Stimulated activated CD8-positive, alpha-beta memory T cell treated with anti-CD3 and anti-CD28 coated beads, Interleukin-4, amount 100 ng/mL, for 48 hours (primary cell): Measurements from ENCODE around the gene DGCR6L.
A peak's percentile ranks its signal among the peaks of the same experiment; 100 is the strongest.
"Not testable (repeated sequence)": the region's sequence is repeated elsewhere in the genome, so short reads cannot be mapped to it uniquely, and the experiment has no call there.

ENCODE experiments used
- DNase-seq: peaks from one replicate; pipeline ENCODE4 v3.0.0-alpha.2; 2020

The DGCR6L gene

DNA sequence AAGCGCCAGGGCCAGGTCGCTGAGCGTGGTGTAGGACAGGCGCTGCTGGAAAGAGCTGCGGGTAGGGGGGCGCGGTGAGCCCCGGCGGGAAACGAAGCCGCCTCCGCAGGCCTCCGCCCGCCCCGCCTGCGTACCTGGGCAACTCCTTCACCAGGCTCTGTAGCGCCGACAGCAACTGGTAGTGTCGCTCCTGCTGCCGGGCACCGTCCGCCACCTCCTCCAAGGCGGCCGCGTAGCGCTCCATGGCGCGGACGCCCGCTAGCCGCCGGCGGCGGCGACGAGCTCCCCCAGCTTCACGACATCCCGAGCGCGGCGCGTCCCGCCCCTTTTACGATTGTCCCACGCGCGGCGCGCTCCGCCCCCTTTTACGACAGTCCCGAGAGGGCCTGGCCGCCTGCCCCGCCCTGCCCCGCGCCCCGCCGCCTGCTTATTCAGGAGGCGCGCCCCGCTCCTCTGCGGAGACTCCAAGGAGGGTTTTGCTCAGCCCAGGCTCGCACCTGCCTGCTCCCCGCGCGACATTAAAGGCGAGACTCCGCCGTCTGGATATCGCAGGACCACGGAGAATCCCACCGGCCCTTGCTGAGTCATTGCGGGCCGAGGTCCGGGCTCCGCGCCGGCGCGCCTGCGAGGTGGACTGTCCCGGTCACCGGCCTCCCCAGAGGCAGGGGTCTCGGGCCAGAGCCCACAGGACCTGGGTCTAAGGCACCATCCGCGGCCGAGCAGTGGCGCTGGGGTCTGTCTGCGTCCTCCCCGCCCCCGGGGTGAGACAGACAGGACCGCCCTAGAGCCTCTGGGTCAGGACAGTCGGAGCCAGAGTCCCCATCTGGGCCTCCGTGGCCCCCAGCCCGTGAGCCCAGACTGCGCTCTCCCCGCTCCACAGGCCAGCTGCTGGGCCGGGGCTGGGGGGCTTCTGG lies at the start of gene DGCR6L:
Gene DGCR6L (minus strand): TSS at position 316 of the 914 bp plus-strand sequence. CDS start 72 bp downstream, at position 244.
- DNase-seq, result peak; percentile 98

DNA sequence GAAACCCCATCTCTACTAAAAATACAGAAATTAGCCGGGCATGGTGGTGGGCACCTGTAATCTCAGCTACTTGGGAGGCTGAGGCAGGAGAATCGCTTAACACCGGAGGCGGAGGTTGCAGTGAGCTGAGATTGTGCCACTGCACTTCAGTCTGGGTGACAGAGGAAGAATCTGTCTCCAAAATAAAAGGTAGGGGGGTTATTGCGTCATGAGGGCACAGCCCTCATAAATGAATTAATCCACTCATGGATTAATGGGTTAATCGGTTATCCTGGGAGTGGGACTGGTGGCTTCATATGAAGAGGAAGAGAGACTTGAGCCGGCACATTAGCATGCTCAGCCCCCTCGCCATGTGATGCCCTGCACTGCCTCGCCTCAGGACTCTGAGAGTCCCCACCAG lies 49.0 kb upstream of the DGCR6L start:
- DNase-seq, result not testable (repeated sequence)

DNA sequence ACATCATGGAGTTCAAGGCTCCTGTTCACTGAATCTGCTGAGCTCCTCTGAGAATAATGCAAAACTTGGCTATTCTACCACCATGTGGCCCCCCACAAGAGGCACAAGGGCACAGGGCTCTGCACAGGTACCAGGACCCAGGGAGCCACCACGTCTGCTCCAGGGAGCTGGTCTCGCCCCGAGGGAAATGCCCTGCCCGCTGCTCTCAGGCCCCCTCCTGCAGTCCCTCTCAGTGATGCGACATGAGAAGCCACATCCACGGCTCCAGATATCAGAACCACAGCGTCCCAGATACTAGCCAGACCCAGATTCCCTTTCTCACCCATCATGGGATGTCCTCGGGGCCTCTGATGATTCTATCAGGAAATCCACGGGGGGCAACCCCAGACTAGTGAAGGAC lies 47.0 kb upstream of the DGCR6L start:
- not testable (repeated sequence) for DNase-seq

DNA sequence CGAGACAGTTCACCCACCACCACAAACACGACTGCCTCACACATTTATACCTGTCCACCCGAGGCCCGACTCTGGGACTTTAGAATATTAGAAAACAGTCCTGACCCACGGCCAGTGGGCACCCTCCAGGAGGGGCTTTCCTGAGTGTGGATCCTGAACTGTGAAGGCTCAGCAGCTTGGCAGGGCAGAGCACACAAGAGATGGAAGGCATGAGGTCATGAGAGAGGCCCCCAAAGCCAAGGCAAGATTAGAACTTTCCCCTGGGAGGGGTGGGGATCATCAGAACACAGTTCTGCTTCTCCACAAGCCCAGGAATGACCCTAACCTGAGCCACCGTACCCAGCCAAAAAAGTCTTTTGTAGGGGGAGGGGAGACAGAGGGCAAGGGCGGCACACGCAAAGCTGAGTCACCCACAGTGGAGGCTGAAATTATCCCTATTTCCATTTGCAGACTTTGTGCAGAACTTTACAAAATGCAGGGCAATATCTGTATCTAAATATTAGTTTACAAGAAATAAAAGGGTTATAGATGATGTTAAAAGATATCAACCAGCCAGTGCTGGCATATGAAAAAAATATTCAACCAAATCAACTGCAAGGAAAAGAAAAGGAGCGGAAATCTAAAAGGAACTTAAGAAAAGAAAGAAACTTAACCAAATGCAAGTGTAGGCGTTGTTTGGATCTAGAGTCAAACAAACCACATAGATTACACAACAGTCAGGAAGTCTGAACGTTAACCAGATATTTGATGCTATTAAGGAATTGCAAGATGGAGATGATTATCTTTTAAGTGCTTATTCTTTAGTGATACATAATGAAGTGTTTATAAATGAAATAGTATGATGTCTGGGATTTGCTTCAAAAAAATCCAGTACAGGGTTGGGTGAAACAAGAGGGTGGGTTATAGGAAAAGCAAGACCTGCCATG lies 44.7 kb upstream of the DGCR6L start:
- not testable (repeated sequence) for DNase-seq

DNA sequence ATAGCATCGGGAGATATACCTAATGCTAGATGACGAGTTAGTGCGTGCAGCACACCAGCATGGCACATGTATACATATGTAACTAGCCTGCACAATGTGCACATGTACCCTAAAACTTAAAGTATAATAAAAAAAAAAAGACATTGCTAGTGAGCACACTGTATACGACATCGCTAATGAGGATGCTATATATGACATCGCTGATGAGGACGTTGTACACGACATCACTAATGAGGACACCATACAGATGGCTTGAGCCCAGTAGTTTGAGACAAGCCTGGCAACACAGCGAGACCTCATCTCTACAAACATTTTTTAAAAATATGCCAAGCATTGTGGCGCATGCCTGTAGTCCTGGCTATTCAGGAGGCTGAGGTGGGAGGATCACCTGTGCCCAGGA lies 42.5 kb upstream of the DGCR6L start:
- not testable (repeated sequence) for DNase-seq

DNA sequence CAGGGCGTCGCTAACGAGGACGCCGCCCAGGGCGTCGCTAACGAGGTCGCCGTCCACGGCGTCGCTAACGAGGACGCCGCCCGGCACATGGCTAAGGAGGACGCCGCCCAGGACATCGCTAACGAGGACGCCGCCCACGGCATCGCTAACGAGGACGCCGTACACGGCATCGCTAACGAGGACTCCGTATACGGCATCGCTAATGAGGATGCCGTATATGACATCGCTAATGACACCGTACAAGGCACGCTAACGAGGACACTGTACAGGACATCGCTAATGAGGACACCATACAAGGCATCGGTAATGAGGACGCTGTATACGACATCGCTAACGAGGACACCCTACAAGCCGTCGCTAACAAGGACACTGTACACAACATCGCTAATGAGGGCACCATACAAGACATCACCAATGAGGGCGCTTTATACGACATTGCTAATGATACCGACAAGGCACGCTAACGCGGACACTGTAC lies 41.9 kb upstream of the DGCR6L start:
- not testable (repeated sequence) for DNase-seq

DNA sequence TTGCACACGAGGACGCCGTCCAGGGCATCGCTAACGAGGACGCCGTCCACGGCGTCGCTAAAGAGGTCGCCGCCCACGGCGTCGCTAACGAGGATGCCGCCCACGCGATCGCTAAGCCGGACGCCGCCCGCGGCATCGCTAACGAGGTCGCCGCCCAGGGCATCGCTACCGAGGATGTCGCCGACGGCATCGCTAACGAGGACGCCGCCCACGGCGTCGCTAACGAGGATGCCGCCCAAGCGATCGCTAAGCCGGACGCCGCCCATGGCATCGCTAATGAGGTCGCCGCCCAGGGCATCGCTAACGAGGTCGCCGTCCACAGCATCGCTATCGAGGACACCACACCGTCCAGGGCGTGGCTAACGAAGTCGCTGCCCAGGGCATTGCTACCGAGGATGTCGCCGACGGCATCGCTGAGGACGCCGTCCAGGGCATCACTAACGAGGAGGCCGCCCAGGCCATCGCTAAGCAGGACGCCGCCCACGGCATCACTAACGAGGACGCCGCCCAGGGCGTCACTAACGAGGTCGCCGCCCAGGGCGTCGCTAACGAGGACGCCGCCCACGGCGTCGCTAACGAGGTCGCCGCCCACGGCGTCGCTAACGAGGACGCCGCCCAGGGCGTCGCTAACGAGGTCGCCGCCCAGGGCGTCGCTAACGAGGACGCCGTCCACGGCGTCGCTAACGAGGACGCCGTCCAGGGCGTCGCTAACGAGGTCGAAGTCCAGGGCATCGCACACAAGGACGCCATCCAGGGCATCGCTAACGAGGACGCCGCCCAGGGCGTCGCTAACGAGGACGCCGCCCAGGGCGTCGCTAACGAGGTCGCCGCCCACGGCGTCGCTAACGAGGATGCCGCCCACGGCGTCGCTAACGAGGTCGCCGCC lies 41.2 kb upstream of the DGCR6L start:
- not testable (repeated sequence) for DNase-seq

DNA sequence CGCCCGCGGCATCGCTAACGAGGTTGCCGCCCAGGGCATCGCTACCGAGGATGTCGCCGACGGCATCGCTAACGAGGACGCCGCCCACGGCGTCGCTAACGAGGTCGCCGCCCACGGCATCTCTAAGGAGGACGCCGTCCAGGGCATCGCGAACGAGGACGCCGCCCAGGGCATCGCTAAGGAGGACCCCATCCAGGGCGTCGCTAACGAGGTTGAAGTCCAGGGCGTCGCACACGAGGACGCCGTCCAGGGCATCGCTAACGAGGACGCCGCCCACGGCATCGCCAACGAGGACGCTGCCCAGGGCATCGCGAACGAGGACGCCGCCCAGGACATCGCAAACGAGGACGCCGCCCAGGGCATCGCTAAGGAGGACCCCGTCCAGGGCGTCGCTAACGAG lies 40.4 kb upstream of the DGCR6L start:
- not testable (repeated sequence) for DNase-seq

DNA sequence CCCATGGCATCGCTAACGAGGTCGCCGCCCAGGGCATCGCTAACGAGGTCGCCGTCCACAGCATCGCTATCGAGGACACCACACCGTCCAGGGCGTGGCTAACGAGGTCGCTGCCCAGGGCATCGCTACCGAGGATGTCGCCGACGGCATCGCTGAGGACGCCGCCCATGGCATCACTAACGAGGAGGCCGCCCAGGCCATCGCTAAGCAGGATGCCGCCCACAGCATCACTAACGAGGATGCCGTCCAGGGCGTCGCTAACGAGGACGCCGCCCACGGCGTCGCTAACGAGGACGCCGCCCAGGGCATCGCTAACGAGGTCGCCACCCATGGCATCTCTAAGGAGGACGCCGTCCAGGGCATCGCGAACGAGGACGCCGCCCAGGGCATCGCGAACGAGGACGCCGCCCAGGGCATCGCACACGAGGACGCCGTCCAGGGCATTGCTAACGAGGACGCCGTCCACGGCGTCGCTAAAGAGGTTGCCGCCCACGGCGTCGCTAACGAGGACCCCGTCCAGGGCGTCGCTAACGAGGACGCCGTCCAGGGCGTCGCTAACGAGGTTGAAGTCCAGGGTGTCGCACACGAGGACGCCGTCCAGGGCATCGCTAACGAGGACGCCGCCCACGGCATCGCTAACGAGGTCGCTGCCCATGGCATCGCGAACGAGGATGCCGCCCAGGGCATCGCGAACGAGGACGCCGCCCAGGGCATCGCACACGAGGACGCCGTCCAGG lies 38.8 kb upstream of the DGCR6L start:
- not testable (repeated sequence) for DNase-seq

DNA sequence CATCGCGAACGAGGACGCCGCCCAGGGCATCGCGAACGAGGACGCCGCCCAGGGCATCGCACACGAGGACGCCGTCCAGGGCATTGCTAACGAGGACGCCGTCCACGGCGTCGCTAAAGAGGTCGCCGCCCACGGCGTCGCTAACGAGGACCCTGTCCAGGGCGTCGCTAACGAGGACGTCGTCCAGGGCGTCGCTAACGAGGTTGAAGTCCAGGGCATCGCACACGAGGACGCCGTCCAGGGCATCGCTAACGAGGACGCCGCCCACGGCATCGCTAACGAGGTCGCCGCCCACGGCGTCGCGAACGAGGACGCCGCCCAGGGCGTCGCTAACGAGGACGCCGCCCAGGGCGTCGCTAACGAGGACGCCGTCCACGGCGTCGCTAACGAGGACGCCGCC lies 38.1 kb upstream of the DGCR6L start:
- DNase-seq, result not testable (repeated sequence)

DNA sequence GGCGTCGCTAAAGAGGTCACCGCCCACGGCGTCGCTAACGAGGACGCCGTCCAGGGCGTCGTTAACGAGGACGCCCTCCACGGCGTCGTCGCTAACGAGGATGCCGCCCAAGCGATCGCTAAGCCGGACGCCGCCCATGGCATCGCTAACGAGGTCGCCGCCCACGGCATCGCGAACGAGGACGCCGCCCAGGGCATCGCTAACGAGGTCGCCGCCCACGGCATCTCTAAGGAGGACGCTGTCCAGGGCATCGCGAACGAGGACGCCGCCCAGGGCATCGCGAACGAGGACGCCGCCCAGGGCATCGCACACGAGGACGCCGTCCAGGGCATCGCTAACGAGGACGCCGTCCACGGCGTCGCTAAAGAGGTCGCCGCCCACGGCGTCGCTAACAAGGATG lies 37.0 kb upstream of the DGCR6L start:
- not testable (repeated sequence) for DNase-seq

DNA sequence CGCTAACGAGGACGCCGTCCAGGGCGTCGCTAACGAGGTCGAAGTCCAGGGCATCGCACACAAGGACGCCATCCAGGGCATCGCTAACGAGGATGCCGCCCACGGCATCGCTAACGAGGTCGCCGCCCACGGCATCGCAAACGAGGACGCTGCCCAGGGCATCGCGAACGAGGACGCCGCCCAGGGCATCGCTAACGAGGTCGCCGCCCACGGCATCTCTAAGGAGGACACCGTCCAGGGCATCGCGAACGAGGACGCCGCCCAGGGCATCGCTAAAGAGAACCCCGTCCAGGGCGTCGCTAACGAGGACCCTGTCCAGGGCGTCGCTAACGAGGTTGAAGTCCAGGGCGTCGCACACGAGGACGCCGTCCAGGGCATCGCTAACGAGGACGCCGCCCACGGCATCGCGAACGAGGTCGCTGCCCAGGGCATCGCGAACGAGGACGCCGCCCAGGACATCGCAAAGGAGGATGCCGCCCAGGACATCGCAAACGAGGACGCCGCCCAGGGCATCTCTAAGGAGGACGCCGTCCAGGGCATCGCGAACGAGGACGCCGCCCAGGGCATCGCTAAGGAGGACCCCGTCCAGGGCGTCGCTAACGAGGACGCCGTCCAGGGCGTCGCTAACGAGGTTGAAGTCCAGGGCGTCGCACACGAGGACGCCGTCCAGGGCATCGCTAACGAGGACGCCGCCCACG lies 36.2 kb upstream of the DGCR6L start:
- not testable (repeated sequence) for DNase-seq

DNA sequence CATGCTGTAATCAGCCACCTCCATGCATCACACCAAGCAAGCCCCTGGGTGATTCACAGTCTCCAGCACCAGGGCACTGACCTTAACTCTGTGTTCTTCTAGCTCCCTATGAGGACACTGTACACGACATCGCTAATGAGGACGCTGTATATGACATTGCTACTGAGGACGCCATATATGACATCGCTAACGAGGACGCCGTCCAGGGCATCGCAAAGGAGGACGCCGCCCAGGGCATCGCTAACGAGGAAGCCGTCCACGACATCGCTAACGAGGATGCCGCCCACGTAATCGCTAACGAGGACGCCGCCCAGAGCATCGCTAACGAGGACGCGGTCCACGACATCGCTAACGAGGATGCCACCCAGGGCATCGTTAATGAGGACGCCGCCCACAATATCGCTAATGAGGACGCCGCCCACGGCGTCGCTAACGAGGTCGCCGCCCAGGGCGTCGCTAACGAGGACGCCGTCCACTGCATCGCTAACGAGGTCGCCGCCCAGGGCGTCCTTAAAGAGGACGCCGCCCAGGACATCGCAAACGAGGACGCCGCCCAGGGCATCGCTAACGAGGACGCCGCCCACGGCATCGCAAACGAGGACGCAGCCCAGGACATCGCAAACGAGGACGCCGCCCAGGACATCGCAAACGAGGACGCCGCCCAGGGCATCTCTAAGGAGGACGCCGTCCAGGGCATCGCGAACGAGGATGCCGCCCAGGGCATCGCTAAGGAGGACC lies 34.5 kb upstream of the DGCR6L start:
- DNase-seq, result no peak

DNA sequence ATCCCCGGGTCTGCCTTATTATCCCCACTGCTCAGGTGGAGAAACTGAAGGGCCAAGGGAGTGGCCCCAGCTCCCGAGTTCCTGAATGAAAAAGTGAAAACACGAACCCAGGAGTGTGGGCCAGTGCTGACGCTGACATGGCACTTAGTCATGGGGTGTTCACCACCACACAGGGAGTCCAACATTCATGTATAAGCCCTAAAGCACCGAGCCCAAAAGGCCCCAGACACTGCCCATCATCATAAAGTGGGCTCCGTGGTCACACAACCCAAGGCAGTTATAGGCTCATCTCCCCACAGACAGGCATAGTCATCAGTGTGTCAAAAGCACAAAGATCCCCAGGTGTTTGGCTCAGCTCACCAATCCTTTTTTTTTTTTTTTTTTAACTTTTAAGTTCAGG lies 32.7 kb upstream of the DGCR6L start:
- peak; percentile 37 for DNase-seq

DNA sequence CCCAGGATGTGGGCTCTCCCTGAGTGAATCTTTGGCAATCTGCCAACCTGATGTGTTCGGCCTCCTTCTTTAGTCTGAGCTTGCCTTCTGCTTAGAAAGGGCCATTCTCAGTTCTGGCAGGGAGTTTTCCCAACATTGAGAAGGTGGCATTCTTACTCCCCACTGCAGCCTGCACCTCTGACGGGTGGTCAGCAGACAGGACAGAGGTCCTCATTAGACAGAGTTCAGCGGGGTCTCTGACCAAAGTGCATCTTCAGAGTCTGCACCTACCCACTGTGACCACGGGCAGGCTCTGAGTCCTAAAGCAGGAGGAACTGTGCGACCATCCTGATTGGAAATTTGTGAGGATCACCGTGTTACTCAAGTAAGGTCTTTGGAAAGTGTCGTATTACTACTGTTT lies 26.7 kb upstream of the DGCR6L start:
- not testable (repeated sequence) for DNase-seq

DNA sequence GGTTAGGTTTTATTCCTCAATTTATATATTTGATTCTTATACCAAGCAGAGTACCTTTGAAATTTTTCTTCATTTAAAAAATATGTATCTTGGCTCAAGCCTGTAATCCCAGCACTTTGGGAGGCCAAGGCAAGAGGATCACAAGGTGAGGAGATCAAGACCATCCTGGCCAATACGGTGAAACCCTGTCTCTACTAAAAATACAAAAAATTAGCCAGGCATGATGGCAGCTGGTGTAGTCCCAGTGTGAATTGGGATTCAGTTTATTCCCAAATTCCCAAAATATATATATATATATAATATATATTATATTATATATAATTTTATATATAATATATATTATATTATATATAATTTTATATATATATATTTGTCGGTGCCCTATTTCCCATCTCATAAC lies 18.4 kb upstream of the DGCR6L start:
- peak; percentile 46 for DNase-seq

DNA sequence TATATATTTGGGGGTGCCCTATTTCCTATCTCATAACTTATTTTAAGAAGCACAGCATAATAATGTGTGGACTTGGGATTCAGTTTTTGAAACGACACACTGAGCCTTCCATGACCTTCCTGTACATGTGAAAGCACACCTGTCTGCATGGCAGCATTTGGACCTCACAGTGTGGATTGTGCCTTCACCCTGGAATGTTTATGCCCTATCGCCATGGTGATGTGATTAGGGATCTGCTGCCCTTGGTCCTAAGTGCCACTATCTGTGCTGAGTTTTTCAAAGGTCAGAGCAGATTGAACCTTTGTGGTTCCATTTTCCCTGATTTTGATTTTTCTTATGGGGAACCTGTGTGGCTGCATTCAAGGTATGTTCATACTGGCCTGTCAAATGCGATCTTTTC lies 17.9 kb upstream of the DGCR6L start:
- not testable (repeated sequence) for DNase-seq

DNA sequence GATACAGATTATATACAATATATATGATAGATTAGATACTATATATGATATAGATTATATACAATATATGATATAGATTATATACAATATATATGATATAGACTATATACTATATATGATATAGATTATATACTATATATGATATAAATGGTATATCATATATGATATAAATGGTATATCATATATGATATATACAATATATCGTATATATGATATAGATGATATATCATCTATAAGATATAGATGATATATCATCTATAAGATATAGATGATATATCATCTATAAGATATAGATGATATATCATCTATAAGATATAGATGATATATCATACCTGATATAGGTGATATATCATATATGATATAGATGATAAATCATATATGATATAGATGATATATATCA lies 16.7 kb upstream of the DGCR6L start:
- DNase-seq, result not testable (repeated sequence)

DNA sequence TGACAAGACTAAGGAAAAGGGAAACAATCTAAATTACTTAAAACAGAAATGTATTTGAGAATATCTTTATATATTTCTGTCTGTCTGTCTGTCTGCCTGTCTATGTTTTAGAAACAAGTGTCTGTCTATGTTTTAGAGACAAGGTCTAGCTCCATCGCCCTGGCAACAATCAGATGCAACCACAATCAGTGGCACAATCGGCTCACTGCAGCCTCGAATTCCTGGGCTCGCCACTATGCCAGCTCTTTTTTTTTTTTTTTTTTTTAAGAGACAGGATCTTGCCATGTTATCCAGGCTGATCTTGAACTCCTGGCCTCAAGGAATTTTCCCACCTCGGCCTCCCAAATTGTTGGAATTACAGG lies 8.7 kb upstream of the DGCR6L start:
- DNase-seq, result peak; percentile 31

DNA sequence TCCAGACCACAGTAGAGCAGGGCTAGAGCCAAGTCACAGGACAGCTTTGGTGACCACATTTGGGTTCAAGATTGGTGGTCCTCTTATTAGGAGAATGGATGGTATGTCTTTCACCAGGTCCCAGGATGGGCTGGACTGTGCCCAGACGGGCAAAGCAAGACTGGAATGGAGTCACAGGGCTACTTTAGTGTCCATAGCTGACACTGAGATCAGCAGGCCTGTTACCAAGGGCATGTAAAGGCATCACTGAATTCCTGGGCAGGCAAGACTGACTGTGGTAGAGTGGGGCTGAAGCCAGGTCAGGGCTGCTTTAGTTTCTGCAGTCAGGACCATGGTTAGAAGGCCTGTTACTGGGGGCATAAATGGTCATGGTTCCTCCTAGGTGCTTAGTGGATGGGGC lies 6.1 kb upstream of the DGCR6L start:
- DNase-seq, result peak; percentile 23
